Karpas-422 (cell line): ENCODE measurements around the gene RDM1. TPM values are rescaled to one million over a fixed set of nuclear protein-coding genes. Genes with fewer than 3 reads are reported as not detected.

ENCODE experiments used
- small RNA-seq: library from RNA; depleted of rRNA; stranded (forward); fragments of <200 nt; gene quantifications from one replicate; pipeline ENCODE3, GENCODE V24; 2014
- total RNA-seq: library from RNA; depleted of rRNA; stranded (reverse); fragments of >200 nt; shearing (Covaris generic); gene quantifications from 2 replicates; pipeline ENCODE4 v1.2.3, GENCODE V29; 2014; ENCODE audit warnings: low replicate concordance; rRNA removed

Gene RDM1
- total RNA-seq, 1 experiment from 2014 or later, result 11.0 TPM

Small RNA genes within 50 kb of the gene (small RNA-seq; reads per million reads assigned to genes)
- gene RF00100, result 19,269 reads per million, percentile 100 among the genes with 10 or more reads in this experiment

Other genes starting within 250 kb of the RDM1 start
- gene RASL10B, start 199.1 kb downstream of the RDM1 start, total RNA-seq, result not detected in 2 replicates
- gene GAS2L2, start 177.5 kb downstream of the RDM1 start, total RNA-seq, result 0.07 TPM in 1 of 2 replicates, not detected in the other
- not detected in 2 replicates for gene C17orf50, start 169.9 kb downstream of the RDM1 start, total RNA-seq
- gene MMP28, start 135.1 kb downstream of the RDM1 start, total RNA-seq, result not detected in 2 replicates
- 67.2 and 90.7 TPM in 2 replicates for gene TAF15, start 121.3 kb downstream of the RDM1 start, total RNA-seq
- gene HEATR9, start 61.9 kb downstream of the RDM1 start, total RNA-seq, result not detected in 2 replicates
- not detected in 2 replicates for gene CCL5, start 50.4 kb downstream of the RDM1 start, total RNA-seq
- not detected in 2 replicates for gene LYZL6, start 12.9 kb upstream of the RDM1 start, total RNA-seq
- gene CCL16, start 50.7 kb upstream of the RDM1 start, total RNA-seq, result not detected in 2 replicates
- gene CCL14, start 56.0 kb upstream of the RDM1 start, total RNA-seq, result not detected in 2 replicates
- not detected in 2 replicates for gene CCL15, start 70.8 kb upstream of the RDM1 start, total RNA-seq
- not detected in 2 replicates for gene CCL23, start 87.2 kb upstream of the RDM1 start, total RNA-seq
- gene CCL18, start 133.5 kb upstream of the RDM1 start, total RNA-seq, result not detected in 2 replicates
- 2.1 TPM in 1 of 2 replicates, not detected in the other for gene CCL3, start 159.4 kb upstream of the RDM1 start, total RNA-seq
- 6.9 and 7.6 TPM in 2 replicates for gene CCL4, start 173.1 kb upstream of the RDM1 start, total RNA-seq
- gene TBC1D3B, start 245.9 kb upstream of the RDM1 start, total RNA-seq, result 0.63 and 3.6 TPM in 2 replicates